SK-MEL-5 (cell line): ENCODE data around the gene PCID2. TPM values are rescaled to one million over a fixed set of nuclear protein-coding genes. Genes with fewer than 3 reads are reported as not detected.

Experiments used
- DNase-seq: peaks from one replicate; pipeline ENCODE4 v3.0.0-alpha.2; 2016; ENCODE audit warnings: low read depth, low spot score
- in situ Hi-C: cut with HindIII; loops from 2 replicates; pipeline ENCODE4 v1.10.0; 2016; ENCODE audit warnings: low sequenced_read_pairs, high pct_unique_total_duplicates, low pct_unique_long_range_greater_than_20kb
- total RNA-seq: library from RNA; depleted of rRNA; stranded (reverse); fragments of >200 nt; shearing (Covaris generic); gene quantifications from 2 replicates; pipeline ENCODE4 v1.2.3, GENCODE V29; 2014

Gene PCID2
- total RNA-seq, 1 experiment from 2014 or later, result 93.4 TPM

GRCh38 chr13:113201815-113202214, 6.7 kb downstream of the PCID2 start:
- DNase-seq, result no peak
- in situ Hi-C loops, result no loop called here

GRCh38 chr13:113196970-113197737, 11.3 kb downstream of the PCID2 start:
- no peak for DNase-seq
- in situ Hi-C loops, result no loop called here

GRCh38 chr13:113195360-113195759, 13.1 kb downstream of the PCID2 start:
- no peak for DNase-seq
- in situ Hi-C loops, result no loop called here

- no peak for DNase-seq
- in situ Hi-C loops, result no loop called here
These were observed 15.6 kb downstream of the PCID2 start for GRCh38 chr13:113192902-113193301.

GRCh38 chr13:113192279-113192678, 16.2 kb downstream of the PCID2 start:
- in situ Hi-C loops, result no loop called here
- DNase-seq, result no peak

- DNase-seq, result no peak
- in situ Hi-C loops, result no loop called here
These were observed 18.3 kb downstream of the PCID2 start for GRCh38 chr13:113190181-113190580.

GRCh38 chr13:113187883-113188665, 20.4 kb downstream of the PCID2 start:
- no peak for DNase-seq
- in situ Hi-C loops, result no loop called here

GRCh38 chr13:113187263-113187669, 21.2 kb downstream of the PCID2 start:
- DNase-seq, result peak; percentile 97
- in situ Hi-C loops, result no loop called here

- DNase-seq, result no peak
- in situ Hi-C loops, result no loop called here
These were observed 22.2 kb downstream of the PCID2 start for GRCh38 chr13:113186061-113186900.

- in situ Hi-C loops, result no loop called here
- DNase-seq, result peak; percentile 17
These were observed 23.7 kb downstream of the PCID2 start for GRCh38 chr13:113184568-113185440.

GRCh38 chr13:113183450-113184129, 24.9 kb downstream of the PCID2 start:
- DNase-seq, result peak; percentile 81
- in situ Hi-C loops, result no loop called here

- no peak for DNase-seq
- in situ Hi-C loops, result no loop called here
These were observed 26.4 kb downstream of the PCID2 start for GRCh38 chr13:113182046-113182445.

GRCh38 chr13:113179374-113180230, 28.9 kb downstream of the PCID2 start:
- DNase-seq, result no peak
- in situ Hi-C loops, result no loop called here

- in situ Hi-C loops, result no loop called here
These were observed 29.6 kb downstream of the PCID2 start for GRCh38 chr13:113178896-113179167.

GRCh38 chr13:113178070-113178895, 30.2 kb downstream of the PCID2 start:
- DNase-seq, result no peak
- in situ Hi-C loops, result no loop called here

More at GRCh38 chr13:113178896-113179167, 29.6 kb downstream of the PCID2 start:
- no peak for DNase-seq
